NCI-H128 (cell line): ENCODE measurements around the gene SMNDC1.
"Not testable (repeated sequence)": the region's sequence is repeated elsewhere in the genome, so short reads cannot be mapped to it uniquely, and the experiment has no call there.

Experiments used
- DNase-seq: peaks from one replicate; lab custom pipeline; 2025; ENCODE audit not compliant: unreplicated experiment; lab: John Stamatoyannopoulos, UW

SMNDC1 gene

DNA sequence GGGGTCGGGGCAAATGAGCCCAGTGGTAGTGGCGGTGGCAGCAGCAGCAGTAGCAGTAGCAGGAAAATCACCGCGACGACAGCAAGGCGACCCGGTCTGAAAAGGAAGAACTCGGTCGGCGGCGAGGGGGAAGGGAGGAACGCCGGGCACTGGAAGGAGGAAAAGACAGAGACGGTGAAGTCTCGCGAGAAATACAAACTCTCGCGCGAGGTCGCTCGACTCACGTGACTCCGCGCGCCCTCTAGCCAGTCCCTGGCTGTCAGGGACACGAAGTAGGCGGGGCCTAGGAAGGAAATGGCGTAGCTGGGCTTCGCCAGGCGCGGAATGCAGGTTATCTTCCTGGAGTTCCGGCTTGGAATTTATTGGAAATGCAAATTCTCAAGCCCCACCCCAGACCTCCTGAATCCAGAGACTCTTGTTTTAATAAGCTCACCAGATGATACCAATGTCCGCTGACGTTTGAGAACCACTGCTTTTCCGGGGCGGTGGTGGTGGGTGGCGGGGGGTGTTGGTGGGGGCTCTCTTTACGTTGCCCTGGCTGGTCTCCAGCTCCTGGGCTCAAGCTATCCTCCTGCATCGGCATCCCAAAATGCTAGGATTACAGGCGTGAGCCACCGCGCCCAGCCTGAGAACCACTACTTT lies at the start of gene SMNDC1:
Gene SMNDC1, minus strand, starts transcription at position 141 of the 642 bp plus-strand sequence. CDS start 1,333 bp downstream, outside the sequence.
- DNase-seq = peak; percentile 92

DNA sequence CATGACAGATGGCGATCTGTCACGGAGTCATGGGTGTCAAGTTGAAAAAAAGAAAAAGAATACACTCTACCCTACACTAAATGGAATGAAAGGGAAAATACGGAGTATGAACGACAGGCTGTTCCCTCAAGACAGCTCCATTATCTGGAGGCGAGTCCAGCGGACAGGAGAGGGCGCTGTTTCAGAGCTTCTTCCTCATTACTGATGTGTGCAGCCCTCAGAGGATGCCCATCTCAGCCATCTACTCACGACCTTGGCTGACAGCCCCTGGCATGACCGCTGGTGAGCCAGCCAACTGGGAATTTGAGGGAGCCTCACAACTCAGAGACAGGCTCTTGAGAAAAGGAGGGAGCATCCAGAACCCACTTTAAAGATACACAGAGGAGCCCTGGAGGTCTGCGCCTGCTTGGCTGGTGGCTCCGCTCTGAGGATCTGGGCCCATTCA lies 49.6 kb upstream of the SMNDC1 start:
- no peak for DNase-seq

DNA sequence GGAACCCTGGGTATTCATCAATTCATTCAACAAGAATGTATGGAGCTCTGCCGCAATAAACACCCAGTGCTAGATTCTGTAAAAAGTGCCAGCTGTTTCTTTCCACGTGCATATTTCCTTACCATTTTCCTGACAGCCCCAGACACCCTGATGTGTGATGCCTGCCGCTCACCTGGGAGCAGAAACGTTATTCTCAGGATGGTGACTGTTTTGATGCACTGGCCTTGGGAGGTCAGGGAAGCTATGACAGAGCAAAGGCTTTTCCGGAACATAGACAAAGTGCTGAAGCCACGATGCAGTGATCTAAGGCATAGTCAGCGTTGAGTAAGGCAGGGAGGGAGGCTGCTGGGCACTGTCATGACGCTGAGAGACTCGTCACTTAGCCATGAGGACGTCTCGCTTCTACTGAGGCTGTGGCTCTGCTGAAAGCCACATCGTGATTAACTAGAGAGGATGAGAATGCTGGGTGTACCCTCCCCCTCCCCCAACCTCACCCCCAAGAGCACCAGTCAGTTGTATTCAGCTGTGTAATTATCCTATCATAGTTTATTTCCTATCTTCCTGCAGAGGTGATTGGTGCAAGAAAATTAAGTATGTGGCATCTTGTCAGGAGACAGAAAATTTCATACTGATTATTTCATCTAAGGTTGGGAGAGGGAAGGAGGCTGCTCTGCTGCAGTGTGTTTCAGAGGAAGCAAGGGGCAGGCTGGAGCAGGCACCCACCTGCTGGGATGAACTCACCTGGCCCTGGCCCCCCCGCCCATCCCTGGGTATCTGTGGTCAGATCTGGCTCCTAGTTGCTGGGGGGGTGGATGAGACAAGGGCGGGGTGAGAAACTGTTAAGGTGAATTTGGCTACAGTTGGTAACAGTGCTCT lies 48.8 kb upstream of the SMNDC1 start:
- DNase-seq = no peak

DNA sequence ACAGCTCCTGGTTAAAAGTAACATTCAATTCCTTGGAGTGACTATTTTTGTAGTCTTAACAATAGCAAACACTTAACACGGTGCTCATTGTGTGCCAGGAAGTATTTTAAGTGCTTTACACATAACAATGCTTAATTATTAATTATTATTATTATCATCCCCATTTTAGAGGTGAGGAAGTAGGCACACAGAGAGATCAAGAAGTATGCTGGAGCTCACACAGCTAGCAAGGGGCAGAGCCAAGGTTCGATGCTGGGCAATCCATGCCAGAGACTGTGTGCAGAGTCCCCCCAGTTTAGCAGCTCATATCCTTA lies 48.2 kb upstream of the SMNDC1 start:
- DNase-seq = no peak

DNA sequence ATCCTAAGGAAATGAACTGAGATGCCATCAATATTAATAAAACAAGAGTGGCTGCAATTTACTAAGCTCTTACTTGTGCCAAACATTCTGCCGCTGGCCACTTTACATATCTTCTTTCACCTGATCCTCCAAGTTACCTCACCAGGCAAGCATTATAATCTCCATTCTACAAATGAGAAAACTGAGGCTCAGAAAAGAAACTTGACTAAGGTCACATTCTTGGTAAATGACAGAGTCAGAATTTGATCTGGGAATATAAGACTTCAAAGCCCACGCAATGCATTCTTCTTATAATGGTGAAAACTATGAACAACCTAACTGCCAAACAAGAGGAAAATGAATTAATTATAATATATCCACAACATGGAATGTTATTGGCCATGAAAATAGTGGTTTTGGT lies 46.1 kb upstream of the SMNDC1 start:
- DNase-seq = no peak

DNA sequence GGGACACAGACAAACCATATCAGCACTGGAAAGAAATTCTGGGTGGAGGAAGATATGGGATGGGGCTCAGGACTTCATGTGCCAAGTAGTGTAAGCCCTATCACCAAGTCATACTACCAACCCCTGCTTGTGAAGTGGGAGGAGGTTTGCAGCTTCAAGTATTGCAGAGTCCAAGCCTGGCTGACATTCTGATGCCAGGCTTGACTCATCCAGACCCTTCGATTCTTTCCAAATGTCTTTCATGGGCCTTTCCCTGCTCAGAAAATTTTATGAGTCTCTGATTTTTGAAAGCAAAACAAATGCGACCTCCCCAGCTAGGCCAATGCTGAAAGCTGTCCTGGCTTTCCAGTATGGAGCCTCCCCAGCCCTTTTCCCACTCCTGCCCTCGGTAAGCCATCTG lies 45.1 kb upstream of the SMNDC1 start:
- DNase-seq = no peak

DNA sequence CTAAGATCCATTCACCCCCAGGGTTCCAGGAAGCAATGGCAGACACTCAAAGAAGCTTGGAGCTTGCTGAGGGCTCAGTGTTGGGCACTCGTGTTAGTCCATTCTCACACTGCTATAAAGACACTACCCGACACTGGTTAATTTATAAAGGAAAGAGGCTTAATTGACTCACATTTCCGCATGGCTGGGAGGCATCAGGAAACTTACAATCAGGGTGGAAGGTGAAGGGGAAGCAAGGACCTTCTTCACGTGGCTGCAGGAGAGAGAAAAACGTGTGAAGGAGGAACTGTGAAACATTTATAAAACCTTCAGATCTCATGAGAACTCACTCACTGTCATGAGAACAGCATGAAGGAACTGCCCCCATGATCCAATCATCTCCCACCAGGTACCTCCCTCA lies 44.7 kb upstream of the SMNDC1 start:
- DNase-seq = no peak

DNA sequence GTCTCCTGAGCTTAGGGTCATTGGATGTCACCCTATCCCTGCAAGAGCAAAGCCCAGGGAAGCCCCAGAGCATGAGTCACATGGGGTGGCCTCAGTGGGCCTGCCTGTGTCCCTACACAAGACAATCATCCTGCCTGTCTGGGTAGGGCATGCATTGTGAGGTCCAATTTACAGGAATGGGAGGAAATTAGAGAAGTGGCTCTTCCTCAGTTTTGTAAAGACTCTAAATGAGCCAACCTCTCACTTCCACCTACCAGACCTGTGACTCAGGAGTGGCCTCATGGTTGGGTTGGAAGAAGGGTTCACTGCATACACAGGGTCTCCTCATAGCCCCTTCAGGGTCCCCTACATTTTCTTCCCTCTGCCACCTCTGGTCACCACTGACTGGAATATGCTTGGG lies 43.6 kb upstream of the SMNDC1 start:
- no peak for DNase-seq

DNA sequence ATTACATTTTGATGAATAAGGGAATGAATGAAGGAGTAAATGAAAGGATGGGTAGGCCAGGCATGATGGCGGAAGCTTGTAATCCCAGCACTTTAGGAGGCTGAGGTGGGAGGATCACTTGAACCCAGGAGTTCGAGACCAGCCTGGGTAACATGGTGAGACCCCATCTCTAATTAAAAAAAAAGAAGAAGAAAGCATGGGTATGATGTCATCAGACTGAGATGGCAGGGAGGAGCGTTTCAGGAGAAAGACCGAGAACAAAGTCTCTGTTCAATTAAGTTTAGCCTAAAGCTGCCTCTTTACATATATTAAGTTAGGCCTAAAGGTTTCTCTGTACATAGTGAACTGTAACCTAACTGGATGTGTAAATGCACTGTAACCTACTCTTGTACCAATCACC lies 42.2 kb upstream of the SMNDC1 start:
- no peak for DNase-seq

DNA sequence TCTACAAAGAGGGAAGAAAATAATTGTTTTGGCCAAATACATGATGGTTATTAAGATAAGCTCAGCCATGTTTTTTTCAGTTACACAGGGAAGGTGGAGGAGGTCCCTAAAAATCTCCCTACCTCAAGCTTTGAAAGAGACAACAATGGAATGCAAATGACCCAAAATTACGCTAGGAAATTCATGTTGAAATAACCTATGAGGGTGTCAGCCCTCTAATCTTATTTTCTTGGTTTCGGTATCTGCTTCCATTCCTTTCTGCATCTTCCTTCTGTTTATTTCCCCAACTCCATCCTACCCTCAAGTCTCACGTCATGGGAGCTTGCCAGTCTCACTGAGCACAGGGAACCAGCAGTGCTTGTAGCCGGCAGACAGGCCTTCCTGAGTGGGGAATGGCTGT lies 40.6 kb upstream of the SMNDC1 start:
- DNase-seq = no peak

DNA sequence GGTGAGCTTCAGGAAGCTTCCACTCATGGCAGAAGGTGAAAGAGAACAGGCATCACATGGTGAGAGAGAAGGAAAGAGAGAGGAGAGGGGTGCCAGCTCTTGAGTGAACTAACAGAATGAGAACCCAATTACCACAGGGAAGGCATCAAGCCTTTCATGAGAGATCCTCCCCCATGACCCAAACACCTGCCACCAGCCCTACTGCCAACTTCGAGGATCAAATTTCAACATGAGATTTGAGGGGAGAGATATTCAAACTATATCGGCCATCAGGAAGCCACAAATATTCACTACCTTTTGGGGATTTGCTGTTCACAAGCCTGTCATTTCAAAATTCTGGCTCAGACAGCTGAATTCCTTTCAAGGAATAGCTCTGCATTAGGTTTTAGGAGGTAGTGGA lies 39.9 kb upstream of the SMNDC1 start:
- no peak for DNase-seq

DNA sequence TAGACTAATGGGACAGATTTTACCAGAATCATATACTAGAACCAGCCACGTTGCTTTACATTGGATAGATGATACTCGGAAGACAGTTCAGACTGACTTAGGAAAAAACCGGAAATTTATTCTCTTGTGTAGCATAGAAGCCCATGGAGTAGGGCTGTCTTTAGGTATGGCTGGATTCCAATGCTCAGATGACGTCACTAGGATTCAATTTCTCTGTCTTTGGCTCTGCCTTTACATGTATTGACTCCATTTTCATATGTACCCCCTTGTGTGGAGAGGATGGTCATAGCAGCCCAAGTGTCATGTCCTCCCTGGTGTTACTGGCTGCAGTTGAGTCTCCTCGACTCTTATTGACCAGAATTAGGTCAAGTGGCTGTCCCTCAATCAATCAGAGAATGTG lies 39.2 kb upstream of the SMNDC1 start:
- DNase-seq = no peak

DNA sequence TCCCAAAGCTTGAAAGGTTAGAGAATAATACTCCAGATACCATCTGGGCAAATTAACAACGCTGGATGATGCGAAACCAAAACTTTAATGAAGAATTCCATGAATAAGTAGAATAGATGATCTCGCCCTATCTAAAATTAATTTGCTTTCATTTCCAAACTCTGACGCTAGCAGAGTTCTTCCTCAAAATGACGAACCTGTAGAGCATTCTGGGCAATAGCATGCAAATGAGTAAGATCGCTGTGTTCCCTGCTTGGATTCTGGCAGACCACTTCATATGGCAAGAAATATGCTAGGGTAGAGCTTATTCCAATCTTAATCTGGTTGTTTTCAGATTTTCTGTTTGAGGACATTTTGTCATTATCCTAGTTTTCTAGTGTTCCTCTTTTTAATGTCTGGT lies 36.1 kb upstream of the SMNDC1 start:
- no peak for DNase-seq

DNA sequence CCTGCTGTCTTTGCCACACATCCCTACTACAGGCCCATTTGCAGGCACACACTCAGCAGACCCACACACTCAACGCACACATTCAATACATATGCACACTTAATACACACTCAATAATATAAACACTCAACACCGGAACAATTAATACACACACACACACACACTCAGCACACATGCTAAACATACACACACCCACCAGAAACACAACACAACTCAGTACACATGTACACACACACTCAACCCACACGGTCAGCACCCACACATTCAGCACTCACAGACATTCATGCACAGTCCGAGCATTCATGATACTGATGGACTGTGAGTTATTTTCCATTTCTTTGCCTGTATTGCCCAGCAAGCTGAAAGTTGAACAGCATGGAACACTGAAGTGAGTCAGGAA lies 35.4 kb upstream of the SMNDC1 start:
- no peak for DNase-seq

DNA sequence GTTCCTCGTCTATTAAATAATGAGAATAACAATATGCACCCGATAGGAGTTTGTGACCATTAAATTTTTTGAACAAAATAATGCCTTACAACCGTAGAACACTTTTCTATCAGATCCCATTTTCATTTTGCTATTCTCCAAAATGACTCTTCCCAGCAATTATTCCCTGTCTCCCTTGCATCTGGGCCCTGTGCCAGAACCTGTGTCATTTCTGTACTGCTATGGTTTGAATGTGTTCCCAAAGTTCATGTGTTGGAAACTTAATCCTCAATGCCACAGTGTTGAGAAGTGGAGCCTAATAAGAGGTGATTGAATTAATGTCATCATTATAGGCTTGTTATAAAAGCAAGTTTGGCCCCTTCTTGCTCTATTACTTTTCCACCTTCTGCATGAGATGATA lies 33.2 kb upstream of the SMNDC1 start:
- DNase-seq = no peak

DNA sequence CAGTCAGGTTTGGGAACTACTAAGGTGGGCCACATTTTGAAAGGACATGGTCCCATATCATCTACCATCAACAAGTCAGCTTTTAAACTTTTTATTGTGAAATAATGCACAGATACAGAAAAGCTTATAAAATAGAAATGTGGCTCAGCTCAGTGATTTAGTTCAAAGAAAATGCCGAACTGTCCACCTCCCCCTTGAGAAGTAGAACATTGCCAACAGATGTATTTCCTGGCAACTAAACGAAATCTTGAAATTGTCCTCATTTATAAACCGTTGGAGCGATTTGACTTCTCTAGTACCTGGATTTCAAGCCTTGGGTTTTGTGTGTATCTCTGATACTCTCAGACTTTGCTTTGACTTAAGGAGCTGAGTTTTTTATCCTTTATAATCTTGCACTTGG lies 32.7 kb upstream of the SMNDC1 start:
- no peak for DNase-seq

DNA sequence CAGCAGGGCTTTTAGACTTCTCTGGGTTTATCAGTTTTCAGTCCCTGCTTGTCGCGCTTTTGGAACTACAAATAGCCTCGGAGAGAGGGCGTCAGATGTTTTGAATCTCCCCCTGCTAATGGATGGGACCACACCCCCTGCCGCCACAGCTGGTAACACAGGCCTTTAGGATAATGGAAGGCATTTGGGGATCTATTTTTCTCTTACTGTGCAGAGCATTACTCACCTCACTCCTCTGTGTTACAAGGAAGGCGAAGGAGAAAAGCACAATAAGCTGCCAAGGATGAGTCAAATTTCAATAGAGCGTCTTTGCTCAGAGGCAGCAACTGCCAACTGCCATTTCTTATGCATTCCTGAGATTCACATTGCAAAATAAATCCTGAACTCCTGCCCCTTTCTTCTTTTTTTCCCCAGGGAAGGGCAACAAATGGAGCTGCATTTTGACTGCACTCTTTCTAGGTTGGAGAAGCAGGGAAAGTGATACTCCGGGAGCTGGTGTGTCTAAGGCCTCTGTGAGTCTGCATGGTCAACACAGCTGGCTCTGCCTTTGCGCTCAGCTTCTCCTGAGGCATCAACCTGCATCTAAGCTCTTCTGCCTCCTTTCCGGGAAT lies 31.5 kb upstream of the SMNDC1 start:
- DNase-seq = peak; percentile 19

DNA sequence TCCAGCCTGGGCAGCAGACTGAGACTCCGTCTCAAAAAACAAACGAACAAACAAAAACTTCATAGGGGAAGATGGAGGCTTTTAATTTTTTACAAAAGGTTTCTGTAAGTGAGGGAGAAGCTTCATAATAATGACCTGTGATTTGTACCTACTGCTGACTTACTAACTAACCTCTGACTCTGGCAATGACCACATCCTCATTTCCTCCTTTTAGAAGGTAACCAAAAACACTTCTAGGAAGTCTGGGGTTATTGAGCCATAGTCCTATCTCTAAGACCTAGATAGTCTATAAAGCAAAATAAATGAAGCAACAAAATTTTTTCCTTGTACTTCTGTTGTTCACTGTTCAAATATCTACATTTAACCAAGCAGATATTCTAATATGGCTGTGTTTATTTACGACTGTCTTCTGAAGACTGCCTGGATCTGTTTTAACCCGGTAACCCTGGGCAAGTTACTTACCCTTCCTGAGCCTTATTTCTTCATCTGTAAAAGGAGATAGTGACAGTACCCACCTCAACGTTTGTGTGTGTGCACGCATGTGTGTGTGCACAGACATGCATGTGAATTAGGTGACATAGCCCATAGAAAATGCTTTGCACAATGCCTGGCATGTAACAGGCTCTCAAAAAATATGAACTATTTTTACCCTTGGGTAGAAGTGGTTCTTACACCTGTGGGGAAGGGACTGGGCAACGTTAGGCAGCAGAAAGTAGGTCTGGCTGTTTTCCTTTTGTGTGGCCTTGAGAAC lies 30.8 kb upstream of the SMNDC1 start:
- no peak for DNase-seq

DNA sequence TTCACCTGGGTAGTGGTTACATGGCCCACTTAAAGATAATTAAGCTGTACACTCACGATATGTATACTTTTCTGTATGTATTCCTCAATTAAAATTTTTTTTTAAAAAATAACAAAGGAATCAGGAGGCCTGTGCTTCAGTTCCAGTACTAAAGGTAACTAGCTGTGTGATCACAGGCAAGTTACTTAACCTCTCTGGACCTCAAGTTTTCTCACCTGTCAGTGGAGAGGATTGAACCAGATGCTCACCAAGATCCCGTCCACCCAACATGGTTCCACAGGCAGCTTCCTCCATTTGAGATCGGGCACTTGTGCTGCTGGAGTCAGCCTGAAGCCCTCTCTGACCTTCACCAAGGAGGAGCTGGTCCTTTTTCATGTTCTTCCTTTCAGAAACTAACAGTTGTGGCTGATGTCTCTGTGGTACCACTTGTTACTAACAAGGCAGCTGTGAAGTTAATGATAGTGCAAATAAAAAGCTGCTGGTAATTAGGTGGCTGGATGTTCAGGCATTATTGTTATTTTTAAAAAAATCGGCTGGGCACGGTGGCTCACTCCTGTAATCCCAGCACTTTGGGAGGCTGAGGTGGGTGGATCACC lies 29.4 kb upstream of the SMNDC1 start:
- no peak for DNase-seq

DNA sequence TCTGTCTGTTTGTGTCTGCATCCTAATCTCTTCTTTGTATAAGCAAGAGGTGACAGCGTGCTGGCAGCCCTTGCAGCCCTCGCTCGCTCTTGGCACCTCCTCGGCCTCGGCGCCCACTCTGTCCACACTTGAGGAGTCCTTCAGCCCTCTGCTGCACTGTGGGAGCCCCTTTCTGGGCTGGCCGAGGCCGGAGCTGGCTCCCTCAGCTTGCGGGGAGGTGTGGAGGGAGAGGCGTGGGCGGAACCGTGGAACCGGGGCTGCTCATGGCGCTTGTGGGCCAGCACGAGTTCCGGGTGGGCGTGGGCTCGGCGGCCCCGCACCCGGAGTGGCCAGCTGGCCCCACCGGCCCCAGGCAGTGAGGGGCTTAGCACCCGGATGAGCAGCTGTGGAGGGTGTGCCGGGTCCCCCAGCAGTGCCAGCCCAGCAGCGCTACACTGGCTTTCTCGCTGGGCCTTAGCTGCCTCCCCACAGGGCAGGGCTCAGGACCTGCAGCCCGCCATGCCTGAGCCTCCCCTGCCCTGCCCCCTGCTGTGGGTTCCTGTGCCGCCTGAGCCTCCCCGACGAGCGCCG lies 26.6 kb upstream of the SMNDC1 start:
- DNase-seq = not testable (repeated sequence)

DNA sequence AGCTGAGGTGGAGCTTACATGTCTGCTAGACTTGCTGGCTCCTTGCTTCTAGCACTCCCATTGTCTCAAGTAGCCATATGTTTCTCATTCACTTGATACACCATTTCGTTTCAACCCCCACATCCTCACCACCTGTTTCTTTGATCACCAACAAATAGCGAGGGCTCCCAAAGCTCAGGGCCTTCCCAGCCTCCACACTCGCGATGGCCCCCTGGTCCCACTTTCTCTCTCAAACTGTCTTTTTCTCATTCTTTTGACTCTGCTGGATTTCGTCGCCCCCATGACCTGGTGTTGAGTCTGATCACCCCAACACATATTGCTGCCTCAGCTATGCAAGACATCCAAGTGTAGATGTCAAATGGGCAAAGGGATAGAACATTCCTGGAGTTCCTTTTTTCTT lies 26.0 kb upstream of the SMNDC1 start:
- no peak for DNase-seq
